GM04503 (cell line): ENCODE results near the gene ZNF143.
"Not testable (repeated sequence)": the region's sequence is repeated elsewhere in the genome, so short reads cannot be mapped to it uniquely, and the experiment has no call there.

Experiments used
- DNase-seq: peaks from one replicate; pipeline ENCODE4 v3.0.0-alpha.2; 2012; ENCODE audit warnings: low read depth

The ZNF143 gene

DNA sequence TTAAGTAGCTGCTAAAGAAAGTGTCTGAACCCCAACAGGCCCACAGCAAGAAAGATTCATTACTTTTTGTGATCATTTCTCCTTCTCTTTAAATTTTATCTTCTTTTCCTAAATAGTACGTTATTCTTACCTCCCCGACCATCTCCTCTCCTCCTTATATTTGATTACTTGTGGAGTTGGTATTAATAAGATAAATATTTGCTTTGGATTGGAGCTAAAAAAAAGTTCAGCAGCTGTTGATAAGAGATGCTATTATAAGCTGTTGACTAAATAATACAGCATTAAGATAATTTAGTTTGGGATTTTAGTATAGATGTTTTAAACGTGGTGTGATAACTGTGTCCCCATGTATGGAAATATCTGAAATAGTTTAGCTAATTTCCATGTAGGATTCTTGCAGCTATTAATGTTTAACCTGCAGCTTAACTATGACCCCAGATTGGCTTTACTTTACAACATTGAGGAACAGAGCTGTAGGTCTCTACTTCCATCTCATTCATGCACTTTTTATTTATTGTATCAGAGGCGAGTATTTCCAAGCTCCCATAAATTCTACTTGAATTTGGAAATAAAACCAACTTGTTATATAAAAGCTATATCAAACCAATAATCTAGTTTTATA lies 37.8 kb downstream of the ZNF143 start:
- DNase-seq = no peak

DNA sequence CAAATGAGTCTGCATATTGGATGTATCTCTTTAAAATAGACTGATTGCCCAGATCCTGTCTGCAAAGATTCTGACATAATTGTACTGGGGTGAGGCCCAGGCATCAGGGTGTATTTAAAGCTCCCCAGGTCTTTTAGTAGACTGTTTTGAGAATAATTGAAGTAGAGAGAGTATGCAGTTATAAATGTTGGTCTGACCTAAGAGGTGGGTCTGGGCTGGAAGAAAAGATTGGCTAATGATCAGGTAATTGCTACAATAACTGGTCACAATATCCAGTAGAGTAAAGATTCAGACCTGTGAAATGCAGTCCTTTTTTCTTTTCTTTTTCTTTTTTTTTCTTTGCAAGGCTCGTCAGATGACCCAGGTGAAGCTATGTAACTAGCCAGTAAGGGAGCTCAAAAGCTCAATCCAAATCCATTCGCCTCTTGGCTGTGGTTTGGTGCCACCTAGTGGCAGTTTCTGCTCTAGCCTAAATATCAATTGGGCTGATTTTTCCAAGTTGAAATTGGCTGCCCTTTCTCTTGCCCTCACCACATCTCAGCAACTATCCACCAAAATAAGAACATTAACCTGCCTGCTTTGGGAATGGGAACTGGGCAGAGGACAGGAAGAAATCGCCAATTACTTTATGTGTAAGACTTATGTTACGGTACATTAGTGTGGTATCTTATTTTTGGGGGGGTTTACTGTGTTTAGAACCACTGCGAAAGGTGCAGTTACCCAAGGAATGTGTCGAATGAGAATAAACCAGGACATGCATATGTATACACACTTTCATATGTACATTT lies 45.9 kb downstream of the ZNF143 start:
- DNase-seq = peak; percentile 32

DNA sequence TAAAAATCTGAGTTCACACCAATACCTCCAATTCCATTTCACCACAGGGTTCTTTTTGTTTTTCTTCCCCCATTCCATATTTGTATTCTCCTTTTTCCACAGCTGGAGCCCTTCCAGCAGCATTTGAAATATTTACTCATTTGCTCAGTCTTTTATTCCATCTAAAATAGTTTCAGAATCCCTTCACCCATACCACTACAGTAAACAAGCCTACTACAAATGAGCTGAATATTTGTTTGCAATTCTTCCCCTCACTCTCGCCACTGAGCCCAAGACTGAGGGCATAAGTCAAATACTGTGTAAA lies 46.4 kb downstream of the ZNF143 start:
- no peak for DNase-seq

DNA sequence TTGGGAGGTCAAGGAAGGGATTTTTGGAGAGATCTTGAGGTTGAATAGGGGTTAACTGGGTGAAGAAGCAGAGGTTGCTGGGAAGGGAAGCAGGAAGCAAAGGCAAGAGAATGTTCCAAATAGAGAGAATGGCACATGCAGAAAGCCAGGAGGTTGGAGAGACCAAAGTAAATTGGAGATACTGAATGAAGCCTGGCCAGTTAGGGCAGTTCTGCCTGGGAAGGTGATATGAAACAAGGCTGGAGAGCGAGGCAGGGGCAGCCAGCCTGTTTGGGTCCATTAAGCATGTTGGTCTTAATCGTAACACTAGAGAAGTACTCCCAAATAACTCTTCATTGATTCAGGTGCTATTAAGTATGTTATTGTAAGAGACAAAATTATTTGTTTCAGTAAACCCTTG lies 48.2 kb downstream of the ZNF143 start:
- no peak for DNase-seq

DNA sequence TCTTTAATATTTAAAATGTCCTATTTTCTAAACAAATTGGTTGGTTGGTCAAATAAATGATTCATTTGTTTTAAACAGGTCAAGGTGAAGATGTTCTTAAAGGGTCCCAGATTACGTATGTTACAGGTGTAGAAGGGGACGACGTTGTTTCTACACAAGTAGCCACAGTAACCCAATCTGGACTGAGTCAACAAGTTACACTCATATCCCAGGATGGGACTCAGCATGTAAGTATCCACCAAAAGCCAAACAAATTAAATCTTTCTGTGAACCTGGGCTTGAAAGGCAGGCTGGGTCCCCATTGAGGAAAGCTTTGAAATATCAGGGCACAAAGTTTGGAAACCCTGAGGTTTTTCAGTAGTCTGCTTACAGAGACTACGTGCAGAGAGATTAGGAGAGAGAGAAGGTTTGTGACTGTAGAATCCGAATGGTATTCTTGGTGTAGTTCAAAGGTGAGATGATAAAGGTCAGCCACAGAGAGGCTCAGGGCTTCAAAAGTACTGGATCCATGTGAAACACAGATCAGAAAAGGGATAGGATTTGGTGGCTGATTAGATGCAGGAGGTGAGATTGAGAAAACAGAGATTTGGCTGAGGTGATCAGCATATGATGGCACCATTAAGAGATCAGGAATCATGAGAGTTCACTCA lies 51.7 kb downstream of the ZNF143 start:
- no peak for DNase-seq

DNA sequence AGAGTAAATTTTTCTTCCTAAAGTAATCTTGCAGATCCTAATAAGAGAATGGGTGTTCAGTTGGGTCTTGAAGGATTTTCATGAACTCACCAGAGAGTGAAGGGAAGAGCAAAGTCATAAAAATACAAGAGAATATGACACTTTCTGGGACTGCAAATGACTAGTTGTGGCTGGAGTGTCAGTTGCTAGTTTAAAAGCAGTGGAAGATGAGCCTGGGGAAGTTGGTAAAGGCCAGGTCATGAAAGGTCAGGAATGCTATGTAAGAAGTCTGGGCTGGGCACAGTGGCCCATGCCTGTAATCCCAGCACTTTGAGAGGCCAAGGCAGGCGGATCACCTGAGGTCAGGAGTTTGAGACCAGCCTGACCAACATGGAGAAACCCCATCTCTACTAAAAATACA lies 53.8 kb downstream of the ZNF143 start:
- DNase-seq = not testable (repeated sequence)

DNA sequence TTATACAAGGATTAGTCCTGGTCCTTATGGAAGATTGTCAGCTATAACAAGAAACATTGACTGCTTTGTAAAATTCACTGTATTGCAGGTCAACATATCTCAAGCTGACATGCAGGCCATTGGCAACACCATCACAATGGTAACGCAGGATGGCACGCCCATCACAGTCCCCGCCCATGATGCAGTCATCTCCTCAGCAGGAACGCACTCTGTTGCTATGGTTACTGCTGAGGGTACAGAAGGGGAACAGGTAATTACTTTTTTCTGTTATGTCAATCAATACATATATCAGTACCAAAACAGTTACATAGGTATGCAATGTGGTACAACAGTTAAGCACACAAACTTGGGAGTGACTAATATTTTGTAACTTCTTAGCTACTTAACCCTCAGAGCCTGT lies 55.3 kb downstream of the ZNF143 start:
- DNase-seq = no peak

DNA sequence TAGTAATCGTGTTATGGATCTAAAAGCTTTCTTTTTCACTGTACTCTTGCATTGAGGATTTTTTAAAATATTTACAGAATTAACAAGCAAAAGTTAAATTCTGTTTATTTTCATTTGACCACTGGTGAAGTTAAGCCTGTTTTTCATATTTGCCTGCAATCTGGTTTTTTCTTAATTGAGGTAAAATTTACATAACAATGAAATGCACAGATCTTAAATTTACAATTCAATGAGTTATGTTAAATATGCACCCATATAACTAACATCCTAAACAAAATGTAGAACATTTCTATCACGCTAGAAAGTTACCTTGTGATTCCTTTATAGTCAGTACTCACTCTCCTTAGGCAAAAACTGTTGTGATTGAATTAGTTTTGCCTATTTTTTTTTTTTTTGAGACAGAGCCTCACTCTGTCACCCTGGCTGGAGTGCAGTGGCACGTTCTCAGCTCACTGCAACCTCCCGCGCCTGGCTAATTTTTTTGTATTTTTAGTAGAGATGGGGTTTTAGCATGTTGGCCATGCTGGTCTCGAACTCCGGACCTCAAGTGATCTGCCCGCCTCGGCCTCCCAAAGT lies 58.1 kb downstream of the ZNF143 start:
- no peak for DNase-seq

- DNase-seq = no peak
Observed at GRCh38 chr11:9524001-9524400, 63.2 kb downstream of the ZNF143 start.

- no peak for DNase-seq
Observed at GRCh38 chr11:9525116-9525515, 64.3 kb downstream of the ZNF143 start.

DNA sequence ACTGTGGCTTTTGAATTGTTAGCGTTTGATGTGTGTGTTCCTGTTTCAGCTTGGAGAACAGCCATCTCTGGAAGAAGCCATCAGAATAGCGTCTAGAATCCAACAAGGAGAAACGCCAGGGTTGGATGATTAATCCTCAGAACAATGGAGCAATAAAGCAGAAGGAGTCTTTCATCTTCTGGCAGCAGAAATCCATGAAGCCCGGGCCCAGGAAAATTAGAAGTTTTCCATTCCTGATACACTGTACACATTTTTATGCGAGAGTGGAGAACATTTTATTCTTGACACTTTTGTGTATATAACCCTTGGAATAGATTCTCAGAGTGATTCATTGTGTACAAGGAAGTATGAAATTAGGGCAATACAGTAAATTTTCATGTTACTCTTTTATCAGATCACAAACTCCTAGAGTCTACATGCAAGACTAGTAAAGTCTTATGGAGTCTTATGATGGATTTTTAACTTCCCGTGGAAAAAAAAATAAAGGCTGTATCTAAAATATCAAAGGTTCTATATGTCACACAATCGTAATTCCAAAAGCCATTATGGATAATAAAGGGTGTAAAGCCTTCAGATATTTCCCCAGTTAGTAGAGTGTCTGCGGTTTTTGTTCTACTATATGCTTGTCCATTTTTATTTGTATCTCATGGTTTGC lies 66.8 kb downstream of the ZNF143 start:
- peak; percentile 85 for DNase-seq

DNA sequence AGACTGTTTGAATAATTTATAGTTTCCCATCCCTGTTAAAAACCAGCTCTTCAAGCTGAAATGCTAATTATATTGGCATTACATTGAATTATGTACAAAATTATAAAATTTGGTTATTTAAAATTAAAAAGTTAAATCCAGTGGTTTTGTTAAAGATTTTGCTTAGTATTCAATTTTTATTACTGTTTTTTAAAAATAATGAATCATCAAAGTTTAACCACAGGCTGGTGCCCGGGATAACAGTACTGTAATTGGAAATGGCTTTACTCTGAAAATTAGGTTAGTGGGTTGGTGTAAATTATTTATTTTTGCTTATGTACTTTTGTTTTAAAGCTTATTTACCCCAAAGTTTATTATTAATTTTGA lies 67.3 kb downstream of the ZNF143 start:
- no peak for DNase-seq

DNA sequence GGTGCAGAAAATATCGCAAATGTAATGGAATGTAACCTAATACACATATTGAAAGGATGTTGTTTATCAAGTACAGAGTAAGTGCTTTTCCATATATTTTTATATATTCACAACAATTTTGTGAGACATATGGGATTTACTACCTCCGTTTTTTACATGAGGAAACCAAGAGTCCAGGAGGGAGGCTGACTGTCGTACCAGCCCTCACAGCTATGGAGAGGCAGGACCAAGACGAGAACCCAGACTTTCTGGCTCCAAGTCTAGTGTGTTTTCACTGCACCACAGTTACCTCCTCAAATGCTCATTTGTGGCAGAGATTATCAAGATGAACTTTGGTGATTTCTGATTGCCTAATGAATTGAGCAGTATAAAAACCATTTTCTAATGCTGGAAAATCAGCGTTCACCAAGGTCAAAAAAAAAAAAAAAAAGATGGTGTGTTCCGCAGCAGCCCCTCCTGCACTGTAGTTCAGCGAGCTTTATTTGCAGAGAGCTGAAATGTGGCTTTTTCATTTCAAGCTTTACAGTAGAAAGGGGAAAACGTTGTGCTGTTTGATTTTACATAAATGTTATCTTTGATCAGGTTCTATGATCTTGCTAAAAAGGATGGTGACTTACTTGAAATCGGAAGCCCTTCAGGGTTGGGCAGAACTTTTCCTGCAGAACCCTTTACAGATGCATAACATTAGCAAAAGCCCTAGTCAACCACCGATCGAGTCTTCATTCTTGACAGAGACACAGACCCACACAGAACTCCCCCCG lies 67.9 kb downstream of the ZNF143 start:
- no peak for DNase-seq

DNA sequence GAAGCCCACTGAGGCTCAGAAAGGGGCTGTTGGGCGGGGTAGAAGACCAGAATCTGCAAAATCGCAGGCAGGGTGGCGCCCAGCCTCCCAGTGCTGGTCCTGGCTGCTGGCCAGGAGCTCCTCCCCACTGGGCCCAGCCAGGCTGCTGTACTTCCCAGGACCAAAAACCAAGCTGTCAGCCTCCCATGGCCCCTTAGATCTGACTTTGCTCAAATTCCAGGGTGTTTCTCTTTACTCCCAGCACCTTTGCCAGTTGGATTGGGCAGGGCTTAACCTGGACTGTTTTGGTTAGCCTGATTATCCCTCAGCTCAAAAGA lies 68.5 kb downstream of the ZNF143 start:
- no peak for DNase-seq

DNA sequence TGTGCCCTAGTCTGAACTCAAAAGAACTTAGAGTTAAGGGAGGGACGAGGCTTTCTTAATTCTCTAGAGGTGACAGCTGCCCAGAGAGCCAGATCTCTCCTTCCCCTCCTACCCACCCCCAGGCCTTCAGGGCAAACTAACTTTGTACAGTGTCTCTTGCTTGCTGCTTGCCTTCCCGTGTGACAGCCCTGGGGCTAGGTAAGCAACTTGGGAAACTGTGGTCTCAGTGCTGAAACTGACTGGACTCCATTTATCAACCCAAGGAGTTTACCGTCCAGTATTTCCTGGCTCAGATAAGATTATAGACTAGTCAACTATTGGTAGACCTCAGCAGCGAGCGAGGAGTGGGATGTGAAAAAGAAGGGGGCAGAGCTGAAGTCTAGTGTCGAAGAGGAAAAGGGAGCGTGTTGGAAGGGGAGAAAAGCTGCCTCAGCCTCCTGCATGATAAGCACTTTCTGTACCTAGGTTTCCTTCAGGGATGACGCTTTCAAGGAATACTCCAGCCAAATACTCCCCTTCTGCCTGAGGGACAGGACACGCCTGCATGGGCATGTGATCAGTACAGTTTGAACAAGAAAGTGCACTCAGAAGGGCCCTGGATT lies 69.3 kb downstream of the ZNF143 start:
- no peak for DNase-seq

DNA sequence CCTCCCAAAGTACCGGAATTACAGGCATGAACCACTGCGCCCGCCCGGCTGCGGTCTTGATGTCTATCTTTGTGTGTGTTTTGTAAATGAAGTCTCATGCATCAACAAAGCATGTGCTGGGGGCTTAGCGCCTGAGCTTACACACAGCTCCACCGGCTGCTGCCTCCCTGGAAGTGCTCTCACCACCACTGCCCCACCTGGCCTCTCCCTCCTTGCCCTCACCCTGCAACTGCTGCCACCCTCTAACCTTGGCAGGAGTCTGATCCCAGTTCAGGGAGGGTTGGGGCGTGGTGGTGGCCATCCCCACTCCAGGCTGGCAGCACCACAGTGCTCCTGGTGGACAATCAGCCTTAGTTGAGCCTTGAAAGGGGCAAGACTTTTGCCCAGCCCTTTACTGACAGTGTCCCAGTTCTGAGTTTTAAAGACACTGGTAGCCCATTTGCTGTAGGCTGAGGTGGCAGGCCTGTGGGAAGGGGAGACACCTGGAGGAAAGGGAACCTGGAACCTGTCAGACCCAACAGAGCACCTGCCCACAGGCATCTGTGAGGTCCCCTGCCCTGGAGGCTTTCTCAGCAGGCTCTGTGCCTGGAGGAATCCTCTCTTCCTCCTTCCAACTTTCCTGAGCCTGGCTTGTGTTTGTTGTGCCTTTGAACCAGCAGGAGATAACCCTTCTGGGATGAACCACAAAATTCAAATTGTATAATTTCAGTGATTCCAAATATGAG lies 70.3 kb downstream of the ZNF143 start:
- DNase-seq = no peak

- DNase-seq = no peak
Observed at GRCh38 chr11:9533058-9533457, 72.2 kb downstream of the ZNF143 start.

GRCh38 chr11:9533736-9534473 lies 73.1 kb downstream of the ZNF143 start:
- DNase-seq = no peak

DNA sequence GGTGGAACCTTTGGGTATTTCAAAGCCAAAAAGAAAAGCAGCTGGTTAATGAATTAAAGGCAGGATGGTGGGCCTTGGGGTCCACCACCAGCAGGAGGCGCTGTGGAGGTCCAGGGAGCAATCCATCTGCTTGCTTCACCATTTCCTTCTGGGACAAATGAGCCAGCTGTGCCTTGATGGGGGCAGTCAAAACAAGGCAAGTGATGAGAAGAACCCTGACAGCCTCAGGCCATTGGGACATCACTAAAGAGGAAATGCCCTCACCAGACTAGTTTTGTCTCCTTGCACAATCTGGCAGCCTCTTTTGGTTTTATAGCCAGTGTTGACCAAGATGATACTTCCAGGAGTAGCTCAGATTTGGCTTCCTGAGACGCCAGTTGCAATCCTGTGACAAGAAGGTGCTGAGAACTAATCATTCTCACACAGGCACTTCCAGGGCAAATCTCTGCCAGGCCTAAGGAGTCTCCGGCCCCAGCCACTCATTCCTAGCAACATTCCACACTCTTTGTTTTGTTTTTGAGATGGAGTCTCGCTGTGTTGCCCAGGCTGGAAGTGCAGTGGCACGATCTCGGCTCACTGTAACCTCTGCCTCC lies 74.5 kb downstream of the ZNF143 start:
- peak; percentile 88 for DNase-seq

- DNase-seq = no peak
Observed at GRCh38 chr11:9538548-9538947, 77.7 kb downstream of the ZNF143 start.
